GM19324 (cell line): ENCODE results near the gene CFB.
"Not testable (repeated sequence)": the region's sequence is repeated elsewhere in the genome, so short reads cannot be mapped to it uniquely, and the experiment has no call there.

Experiments used
- ATAC-seq: cut with Tn5 transposase; IDR thresholded peaks from one replicate; pipeline ENCODE4 v1.9.1; 2021; ENCODE audit warnings: mild to moderate bottlenecking, moderate library complexity; ENCODE audit not compliant: unreplicated experiment, low FRiP score

Gene CFB

GRCh38 chr6:31969712-31970603, 24.1 kb downstream of the CFB start:
- no peak for ATAC-seq

- no peak for ATAC-seq
Observed at GRCh38 chr6:31970604-31971271, 24.8 kb downstream of the CFB start.

GRCh38 chr6:31971279-31971992, 25.5 kb downstream of the CFB start:
- no peak for ATAC-seq

GRCh38 chr6:31971993-31972708, 26.3 kb downstream of the CFB start, which contains the start of gene DXO:
Gene DXO, minus strand, starts transcription at chr6:31972138. Its CDS starts 463 bp downstream, at chr6:31971675.
- ATAC-seq: peak; percentile 95

- ATAC-seq: no peak
Observed at GRCh38 chr6:31972709-31973350, 26.9 kb downstream of the CFB start.

GRCh38 chr6:31976065-31976464, 30.2 kb downstream of the CFB start:
- ATAC-seq: not testable (repeated sequence)

GRCh38 chr6:31977816-31978431, 32.0 kb downstream of the CFB start:
- no peak for ATAC-seq

GRCh38 chr6:31978831-31979230, 32.9 kb downstream of the CFB start:
- ATAC-seq: no peak

- ATAC-seq: no peak
Observed at GRCh38 chr6:31979238-31979898, 33.5 kb downstream of the CFB start.

GRCh38 chr6:31980195-31980876, 34.4 kb downstream of the CFB start:
- ATAC-seq: not testable (repeated sequence)

GRCh38 chr6:31980998-31981397, 35.1 kb downstream of the CFB start:
- ATAC-seq: not testable (repeated sequence)

- not testable (repeated sequence) for ATAC-seq
Observed at GRCh38 chr6:31981744-31982143, 35.8 kb downstream of the CFB start, which contains the start of gene C4A. Gene C4A, plus strand, starts transcription at chr6:31982057. Its CDS starts 51 bp downstream, at chr6:31982108.

- not testable (repeated sequence) for ATAC-seq
Observed at GRCh38 chr6:31989363-31989762, 43.5 kb downstream of the CFB start.

- ATAC-seq: not testable (repeated sequence)
Observed at GRCh38 chr6:31994421-31994820, 48.5 kb downstream of the CFB start.

GRCh38 chr6:31996385-31996784, 50.5 kb downstream of the CFB start:
- ATAC-seq: not testable (repeated sequence)
